Stomach (tissue), 4 donors: ENCODE measurements around the gene CDC42EP1.

Source experiments
- POLR2A ChIP-seq, 4 donors: fragments of 450-650 bp; IDR thresholded peaks; one replicate each; pipeline ENCODE4 v1.6.1; 2016; ENCODE audit warnings: antibody characterized with exemption in 4 of 4, control low read depth in 2 of 4, mild to moderate bottlenecking in 1 of 4, moderate library complexity in 1 of 4
- TF ChIP-seq, protein P1 (sequence below), 7 experiments: fragments of 450-650 bp in 4 of 7; fragments of 200-600 bp in 3 of 7; sonication (generic) in 3 of 7; IDR thresholded peaks; one replicate each; pipeline ENCODE4 v1.5.1; 2016 to 2019; ENCODE audit warnings: antibody characterized with exemption in 7 of 7, control low read depth in 2 of 7, mild to moderate bottlenecking in 1 of 7

DNA sequence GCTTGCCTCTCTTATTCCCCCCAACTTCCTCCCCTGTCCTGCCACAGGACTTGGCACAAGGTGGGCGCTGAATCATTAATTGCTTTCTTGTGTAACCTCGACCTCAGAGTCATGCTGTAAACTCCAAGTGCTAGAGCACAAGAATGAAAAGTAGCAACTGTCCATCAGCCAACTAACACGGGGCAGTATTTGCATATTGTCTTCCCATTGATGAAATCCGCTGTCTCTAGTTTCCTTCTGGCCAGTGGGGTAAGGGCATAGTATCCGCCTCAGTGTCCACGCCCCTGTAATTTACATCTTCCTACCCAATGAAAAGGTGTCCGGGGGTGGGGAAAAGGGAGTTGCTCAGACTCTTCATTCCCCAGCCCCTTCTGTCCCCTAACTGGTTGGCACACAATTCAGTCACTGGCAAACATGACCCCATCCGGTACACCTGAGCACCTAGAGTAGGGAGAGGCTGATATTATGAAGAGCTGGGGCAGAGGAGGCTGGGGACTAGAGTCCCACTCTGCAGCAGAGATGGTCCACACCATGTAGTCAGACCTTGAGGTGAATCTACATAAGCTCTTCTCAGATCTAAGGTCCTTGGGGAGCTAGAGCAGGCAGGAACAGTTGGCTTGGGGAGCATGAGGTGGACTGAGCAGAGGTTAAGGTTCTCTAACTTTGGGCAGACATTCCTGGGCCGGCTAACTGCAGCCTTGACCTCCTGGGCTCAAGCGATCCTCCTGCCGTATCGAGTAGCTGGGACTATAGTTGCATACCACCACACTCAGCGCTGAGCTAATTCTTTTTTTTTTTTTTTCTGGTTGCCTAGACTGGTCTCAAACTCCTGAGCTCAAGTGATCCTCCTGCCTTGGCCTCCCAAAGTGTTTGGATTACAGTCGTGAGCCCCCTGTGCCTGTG, 41.5 kb downstream of the CDC42EP1 start:
- TF ChIP-seq POLR2A (IDR thresholded peaks at IDR 0.05): no peak
- TF ChIP-seq, protein P1, sequence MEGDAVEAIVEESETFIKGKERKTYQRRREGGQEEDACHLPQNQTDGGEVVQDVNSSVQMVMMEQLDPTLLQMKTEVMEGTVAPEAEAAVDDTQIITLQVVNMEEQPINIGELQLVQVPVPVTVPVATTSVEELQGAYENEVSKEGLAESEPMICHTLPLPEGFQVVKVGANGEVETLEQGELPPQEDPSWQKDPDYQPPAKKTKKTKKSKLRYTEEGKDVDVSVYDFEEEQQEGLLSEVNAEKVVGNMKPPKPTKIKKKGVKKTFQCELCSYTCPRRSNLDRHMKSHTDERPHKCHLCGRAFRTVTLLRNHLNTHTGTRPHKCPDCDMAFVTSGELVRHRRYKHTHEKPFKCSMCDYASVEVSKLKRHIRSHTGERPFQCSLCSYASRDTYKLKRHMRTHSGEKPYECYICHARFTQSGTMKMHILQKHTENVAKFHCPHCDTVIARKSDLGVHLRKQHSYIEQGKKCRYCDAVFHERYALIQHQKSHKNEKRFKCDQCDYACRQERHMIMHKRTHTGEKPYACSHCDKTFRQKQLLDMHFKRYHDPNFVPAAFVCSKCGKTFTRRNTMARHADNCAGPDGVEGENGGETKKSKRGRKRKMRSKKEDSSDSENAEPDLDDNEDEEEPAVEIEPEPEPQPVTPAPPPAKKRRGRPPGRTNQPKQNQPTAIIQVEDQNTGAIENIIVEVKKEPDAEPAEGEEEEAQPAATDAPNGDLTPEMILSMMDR (IDR thresholded peaks at IDR 0.05): no peak
